Lower leg skin (tissue), 3 donors: ENCODE results near the gene TMEM259.

Source experiments
- POLR2A ChIP-seq, 2 donors: fragments of 450-650 bp; IDR thresholded peaks; one replicate each; pipeline ENCODE4 v1.6.1; 2016 to 2017; ENCODE audit warnings: antibody characterized with exemption in 2 of 2, mild to moderate bottlenecking in 1 of 2, moderate library complexity in 1 of 2
- TF ChIP-seq, protein P1 (sequence below), 3 donors: fragments of 450-650 bp; IDR thresholded peaks; one replicate each; pipeline ENCODE4 v1.5.1; 2016; ENCODE audit warnings: antibody characterized with exemption in 3 of 3, mild to moderate bottlenecking in 3 of 3, moderate library complexity in 2 of 3

DNA sequence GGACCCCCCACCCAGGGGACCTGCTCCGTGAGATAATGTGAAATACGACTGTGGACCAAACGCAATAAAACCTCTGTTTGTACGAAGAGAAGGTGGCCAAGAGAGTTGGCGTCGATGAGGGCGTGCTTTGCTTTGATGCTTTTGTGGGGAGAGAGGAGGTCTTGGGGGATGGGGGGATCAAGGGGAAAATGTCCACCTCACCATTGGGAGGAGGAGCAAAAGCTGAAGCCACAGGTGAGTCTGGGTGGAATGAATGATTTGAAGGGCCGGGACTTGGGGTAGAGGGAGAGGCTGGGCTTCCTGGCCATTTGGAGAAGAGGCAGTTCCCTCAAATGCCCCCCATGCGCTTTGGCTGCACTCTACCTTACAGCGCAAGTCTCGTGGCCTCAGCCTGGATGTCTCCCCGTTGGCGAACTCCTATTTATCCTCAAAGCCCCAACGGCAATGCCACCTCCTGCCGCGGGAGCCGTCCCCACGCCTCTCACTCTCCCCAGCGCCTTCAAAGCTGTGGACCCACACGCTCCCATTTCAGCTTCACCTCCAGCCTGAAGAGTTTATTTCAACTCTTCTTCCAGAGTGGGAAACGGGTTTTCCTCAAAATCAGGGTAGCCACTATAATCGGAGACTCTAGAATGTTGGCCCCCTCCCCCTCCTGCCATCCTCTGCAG lies 18.2 kb upstream of the TMEM259 start:
- TF ChIP-seq, protein P1, sequence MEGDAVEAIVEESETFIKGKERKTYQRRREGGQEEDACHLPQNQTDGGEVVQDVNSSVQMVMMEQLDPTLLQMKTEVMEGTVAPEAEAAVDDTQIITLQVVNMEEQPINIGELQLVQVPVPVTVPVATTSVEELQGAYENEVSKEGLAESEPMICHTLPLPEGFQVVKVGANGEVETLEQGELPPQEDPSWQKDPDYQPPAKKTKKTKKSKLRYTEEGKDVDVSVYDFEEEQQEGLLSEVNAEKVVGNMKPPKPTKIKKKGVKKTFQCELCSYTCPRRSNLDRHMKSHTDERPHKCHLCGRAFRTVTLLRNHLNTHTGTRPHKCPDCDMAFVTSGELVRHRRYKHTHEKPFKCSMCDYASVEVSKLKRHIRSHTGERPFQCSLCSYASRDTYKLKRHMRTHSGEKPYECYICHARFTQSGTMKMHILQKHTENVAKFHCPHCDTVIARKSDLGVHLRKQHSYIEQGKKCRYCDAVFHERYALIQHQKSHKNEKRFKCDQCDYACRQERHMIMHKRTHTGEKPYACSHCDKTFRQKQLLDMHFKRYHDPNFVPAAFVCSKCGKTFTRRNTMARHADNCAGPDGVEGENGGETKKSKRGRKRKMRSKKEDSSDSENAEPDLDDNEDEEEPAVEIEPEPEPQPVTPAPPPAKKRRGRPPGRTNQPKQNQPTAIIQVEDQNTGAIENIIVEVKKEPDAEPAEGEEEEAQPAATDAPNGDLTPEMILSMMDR (IDR thresholded peaks at IDR 0.05), result no peak
- no peak for TF ChIP-seq POLR2A (IDR thresholded peaks at IDR 0.05)
